K562 (cell line): ENCODE results near the gene KMT2D. TPM values are rescaled to one million over a fixed set of nuclear protein-coding genes. Genes with fewer than 3 reads are reported as not detected.

Experiments
- CREB3L1 ChIP-seq: fragments of 450-650 bp; IDR thresholded peaks from 2 replicates; pipeline ENCODE4 v1.6.1; 2014; ENCODE audit warnings: low read depth, mild to moderate bottlenecking, moderate library complexity, borderline replicate concordance
- CTBP1 ChIP-seq: fragments of 450-650 bp; IDR thresholded peaks from 2 replicates; pipeline ENCODE4 v1.6.1; 2016; ENCODE audit warnings: borderline replicate concordance
- FOSL1 ChIP-seq: fragments of 200-800 bp; sonication (Bioruptor generic); conservative IDR thresholded peaks from 2 replicates; pipeline ENCODE4 v1.6.1; 2016; ENCODE audit warnings: missing genetic modification characterization, missing compliant biosample characterization
- FOXJ3 ChIP-seq: sonication (generic); formaldehyde crosslinking; IDR thresholded peaks from 2 replicates; pipeline ENCODE4 v1.4.0; 2020; ENCODE audit warnings: mild to moderate bottlenecking, missing genetic modification reagents
- GTF2A2 ChIP-seq: IDR thresholded peaks from 2 replicates; pipeline ENCODE4 v1.6.1; 2016; ENCODE audit warnings: mild to moderate bottlenecking, missing genetic modification characterization, missing compliant biosample characterization
- JUN ChIP-seq, 2 experiments: sonication (generic) in 1 of 2; formaldehyde crosslinking in 1 of 2; IDR thresholded peaks; 2 replicates each; pipeline versions ENCODE4 v1.6.1 to v1.8.0; 2012 to 2022; ENCODE audit warnings: borderline replicate concordance in 2 of 2, mild to moderate bottlenecking in 2 of 2, improper control_type of control experiment in 1 of 2, low read depth in 1 of 2, low read length in 1 of 2, missing genetic modification reagents in 1 of 2
- LEF1 ChIP-seq: fragments of 450-650 bp; IDR thresholded peaks from 2 replicates; pipeline ENCODE4 v1.6.1; 2016; ENCODE audit warnings: mild to moderate bottlenecking
- MAZ ChIP-seq, 2 experiments: fragments of 450-650 bp in 1 of 2; sonication (generic) in 1 of 2; formaldehyde crosslinking; IDR thresholded peaks in 1 of 2; conservative IDR thresholded peaks in 1 of 2; 2 replicates each; pipeline versions ENCODE4 v1.4.0 to v1.5.0; 2020; ENCODE audit warnings: mild to moderate bottlenecking in 1 of 2, missing genetic modification reagents in 1 of 2
- NFATC3 ChIP-seq: fragments of 450-650 bp; IDR thresholded peaks from 2 replicates; pipeline ENCODE4 v1.6.1; 2017; ENCODE audit warnings: mild to moderate bottlenecking
- RBM22 ChIP-seq: fragments of 200-400 bp; formaldehyde crosslinking; IDR thresholded peaks from 2 replicates; pipeline ENCODE4 v1.6.1; 2018; ENCODE audit warnings: low read length, low read depth; ENCODE audit not compliant: poor library complexity, severe bottlenecking
- ZNF311 ChIP-seq: fragments of 250-450 bp; sonication (Bioruptor Pico); IDR thresholded peaks from 2 replicates; pipeline ENCODE4 v1.4.0; 2020; ENCODE audit warnings: mild to moderate bottlenecking, moderate library complexity
- ZNF584 ChIP-seq: fragments of 200-800 bp; sonication (Bioruptor generic); IDR thresholded peaks from 2 replicates; pipeline ENCODE4 v1.6.1; 2016; ENCODE audit warnings: low read depth, mild to moderate bottlenecking, missing genetic modification characterization, missing compliant biosample characterization
- polyA plus RNA-seq, 8 experiments: library from polyadenylated mRNA; depleted of rRNA in 4 of 8; stranded (reverse) in 5 of 8; unstranded in 3 of 8; fragments of >200 nt; fragmentation: Nextera tagmentation in 2 of 8; fragmentation: Illumina TruSeq in 1 of 8; extraction: Ambion mirVana in 2 of 8; extraction: Trizol in 1 of 8; gene quantifications; 2 replicates each; pipeline versions ENCODE4 v1.2.1 to v1.2.3, GENCODE V29; 2011 to 2014; ENCODE audit warnings: inconsistent platforms in 1 of 8, missing spikeins in 1 of 8
- total RNA-seq, 7 experiments: library from RNA; depleted of rRNA in 6 of 7; stranded (reverse); fragments of >200 nt in 6 of 7; fragmentation: Illumina TruSeq in 2 of 7; extraction: Trizol in 2 of 7; gene quantifications; 2 replicates each; pipeline versions ENCODE4 v1.2.1 to v1.2.3, GENCODE V29; 2011 to 2021; ENCODE audit warnings: low replicate concordance in 1 of 7
- TF ChIP-seq, protein P1 (sequence below): fragments of 250-450 bp; sonication (Bioruptor Pico); IDR thresholded peaks from 2 replicates; pipeline ENCODE4 v1.5.0; 2022; ENCODE audit warnings: mild to moderate bottlenecking
- TF ChIP-seq, protein P2 (sequence below): sonication (generic); formaldehyde crosslinking; IDR thresholded peaks from 2 replicates; pipeline ENCODE4 v1.8.0; 2022; ENCODE audit warnings: mild to moderate bottlenecking, missing genetic modification reagents
- TF ChIP-seq, protein P3 (sequence below): sonication (generic); formaldehyde crosslinking; IDR thresholded peaks from 2 replicates; pipeline ENCODE4 v1.8.1; 2023; ENCODE audit warnings: mild to moderate bottlenecking, missing genetic modification reagents
- TF ChIP-seq, protein P4 (sequence below), 2 experiments: IDR thresholded peaks; 2 replicates each; pipeline ENCODE4 v1.6.1; 2012; ENCODE audit warnings: improper control_type of control experiment in 2 of 2, low read depth in 2 of 2, low read length in 2 of 2, borderline replicate concordance in 1 of 2

KMT2D gene
- total and polyA plus RNA-seq, 9 of the 15 experiments (the other 6 are each of a cell fraction or from before 2014, with no cell fraction given) = 0.22 to 93.7 (median 13.7) TPM

DNA sequence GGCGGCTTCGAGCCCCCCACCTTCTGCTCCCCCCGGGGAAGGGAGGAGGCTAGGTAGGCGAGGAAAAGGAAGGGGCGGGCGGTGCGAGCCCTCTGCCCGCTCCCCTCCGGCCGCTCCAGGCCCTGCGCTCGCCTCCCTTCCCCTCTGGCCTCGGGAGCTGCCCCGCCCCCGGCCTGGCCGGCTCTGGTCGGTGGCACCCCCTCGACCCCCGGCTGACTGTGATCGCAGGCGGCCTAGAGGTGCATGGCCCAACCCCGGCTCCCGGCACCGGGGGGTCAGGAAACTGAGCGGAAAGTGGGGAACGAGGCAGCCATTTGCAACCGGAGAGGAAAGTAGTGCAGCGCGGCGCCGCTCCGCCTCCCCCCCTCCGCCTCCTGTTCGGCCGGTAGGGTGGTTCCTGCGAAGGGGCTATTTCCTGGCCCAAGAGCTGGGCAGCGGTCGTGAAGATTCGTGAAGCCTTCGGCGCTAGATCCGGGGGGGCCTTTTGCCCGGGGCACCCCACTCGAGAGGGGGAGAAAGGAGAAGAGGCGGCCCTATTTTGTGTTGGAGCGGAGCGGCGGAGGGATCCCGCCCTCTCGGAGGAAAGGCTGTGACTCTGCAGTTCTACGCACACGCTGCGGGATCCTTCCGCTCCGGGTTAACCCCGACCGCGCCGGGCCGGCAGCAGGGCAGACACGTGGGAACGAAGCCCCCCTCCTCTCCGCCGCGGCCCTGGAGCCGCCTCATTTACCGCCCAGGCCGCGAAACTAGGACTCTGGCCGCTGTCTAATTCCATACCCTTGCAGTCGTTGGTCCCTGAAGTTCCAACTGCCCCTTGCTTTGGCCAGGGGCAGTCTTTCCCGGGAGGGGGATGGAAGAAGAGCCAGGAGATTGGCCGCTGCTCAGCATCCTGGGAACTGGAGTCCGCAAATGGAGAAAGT, at the start of gene KMT2D (continued):
- no peak for TF ChIP-seq NFATC3
- TF ChIP-seq JUN (IDR thresholded peaks at IDR 0.05; ENCODE audit: borderline replicate concordance, low read depth, low read length) = peak; percentile 66; the same call in 1 of the 2 replicates
- no peak for TF ChIP-seq JUN (CRISPR knock-in tag; IDR thresholded peaks at IDR 0.05; ENCODE audit: borderline replicate concordance)
- TF ChIP-seq, protein P1, sequence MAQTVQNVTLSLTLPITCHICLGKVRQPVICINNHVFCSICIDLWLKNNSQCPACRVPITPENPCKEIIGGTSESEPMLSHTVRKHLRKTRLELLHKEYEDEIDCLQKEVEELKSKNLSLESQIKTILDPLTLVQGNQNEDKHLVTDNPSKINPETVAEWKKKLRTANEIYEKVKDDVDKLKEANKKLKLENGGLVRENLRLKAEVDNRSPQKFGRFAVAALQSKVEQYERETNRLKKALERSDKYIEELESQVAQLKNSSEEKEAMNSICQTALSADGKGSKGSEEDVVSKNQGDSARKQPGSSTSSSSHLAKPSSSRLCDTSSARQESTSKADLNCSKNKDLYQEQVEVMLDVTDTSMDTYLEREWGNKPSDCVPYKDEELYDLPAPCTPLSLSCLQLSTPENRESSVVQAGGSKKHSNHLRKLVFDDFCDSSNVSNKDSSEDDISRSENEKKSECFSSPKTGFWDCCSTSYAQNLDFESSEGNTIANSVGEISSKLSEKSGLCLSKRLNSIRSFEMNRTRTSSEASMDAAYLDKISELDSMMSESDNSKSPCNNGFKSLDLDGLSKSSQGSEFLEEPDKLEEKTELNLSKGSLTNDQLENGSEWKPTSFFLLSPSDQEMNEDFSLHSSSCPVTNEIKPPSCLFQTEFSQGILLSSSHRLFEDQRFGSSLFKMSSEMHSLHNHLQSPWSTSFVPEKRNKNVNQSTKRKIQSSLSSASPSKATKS (CRISPR knock-in tag) = no peak
- TF ChIP-seq MAZ (CRISPR knock-in tag; conservative IDR thresholded peaks at IDR 0.05 in 1 of 2, IDR thresholded peaks at IDR 0.05 in 1 of 2) = peak; percentile 98 to 99
- TF ChIP-seq, protein P2, sequence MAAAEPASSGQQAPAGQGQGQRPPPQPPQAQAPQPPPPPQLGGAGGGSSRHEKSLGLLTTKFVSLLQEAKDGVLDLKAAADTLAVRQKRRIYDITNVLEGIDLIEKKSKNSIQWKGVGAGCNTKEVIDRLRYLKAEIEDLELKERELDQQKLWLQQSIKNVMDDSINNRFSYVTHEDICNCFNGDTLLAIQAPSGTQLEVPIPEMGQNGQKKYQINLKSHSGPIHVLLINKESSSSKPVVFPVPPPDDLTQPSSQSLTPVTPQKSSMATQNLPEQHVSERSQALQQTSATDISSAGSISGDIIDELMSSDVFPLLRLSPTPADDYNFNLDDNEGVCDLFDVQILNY (CRISPR knock-in tag) = peak; percentile 86
- TF ChIP-seq ZNF311 = no peak
- TF ChIP-seq CREB3L1 = peak; percentile 93
- peak; percentile 76 for TF ChIP-seq LEF1
- TF ChIP-seq CTBP1 = peak; percentile 73
- TF ChIP-seq ZNF584 = peak; percentile 82; the same call in 1 of the 2 replicates
- TF ChIP-seq FOXJ3 (CRISPR knock-in tag) = no peak
- TF ChIP-seq, protein P3, sequence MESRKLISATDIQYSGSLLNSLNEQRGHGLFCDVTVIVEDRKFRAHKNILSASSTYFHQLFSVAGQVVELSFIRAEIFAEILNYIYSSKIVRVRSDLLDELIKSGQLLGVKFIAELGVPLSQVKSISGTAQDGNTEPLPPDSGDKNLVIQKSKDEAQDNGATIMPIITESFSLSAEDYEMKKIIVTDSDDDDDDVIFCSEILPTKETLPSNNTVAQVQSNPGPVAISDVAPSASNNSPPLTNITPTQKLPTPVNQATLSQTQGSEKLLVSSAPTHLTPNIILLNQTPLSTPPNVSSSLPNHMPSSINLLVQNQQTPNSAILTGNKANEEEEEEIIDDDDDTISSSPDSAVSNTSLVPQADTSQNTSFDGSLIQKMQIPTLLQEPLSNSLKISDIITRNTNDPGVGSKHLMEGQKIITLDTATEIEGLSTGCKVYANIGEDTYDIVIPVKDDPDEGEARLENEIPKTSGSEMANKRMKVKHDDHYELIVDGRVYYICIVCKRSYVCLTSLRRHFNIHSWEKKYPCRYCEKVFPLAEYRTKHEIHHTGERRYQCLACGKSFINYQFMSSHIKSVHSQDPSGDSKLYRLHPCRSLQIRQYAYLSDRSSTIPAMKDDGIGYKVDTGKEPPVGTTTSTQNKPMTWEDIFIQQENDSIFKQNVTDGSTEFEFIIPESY (CRISPR knock-in tag) = peak; percentile 62; the same call in 1 of the 2 replicates
- peak; percentile 60; the same call in 1 of the 2 replicates for TF ChIP-seq FOSL1 (tag)
- TF ChIP-seq, protein P4, sequence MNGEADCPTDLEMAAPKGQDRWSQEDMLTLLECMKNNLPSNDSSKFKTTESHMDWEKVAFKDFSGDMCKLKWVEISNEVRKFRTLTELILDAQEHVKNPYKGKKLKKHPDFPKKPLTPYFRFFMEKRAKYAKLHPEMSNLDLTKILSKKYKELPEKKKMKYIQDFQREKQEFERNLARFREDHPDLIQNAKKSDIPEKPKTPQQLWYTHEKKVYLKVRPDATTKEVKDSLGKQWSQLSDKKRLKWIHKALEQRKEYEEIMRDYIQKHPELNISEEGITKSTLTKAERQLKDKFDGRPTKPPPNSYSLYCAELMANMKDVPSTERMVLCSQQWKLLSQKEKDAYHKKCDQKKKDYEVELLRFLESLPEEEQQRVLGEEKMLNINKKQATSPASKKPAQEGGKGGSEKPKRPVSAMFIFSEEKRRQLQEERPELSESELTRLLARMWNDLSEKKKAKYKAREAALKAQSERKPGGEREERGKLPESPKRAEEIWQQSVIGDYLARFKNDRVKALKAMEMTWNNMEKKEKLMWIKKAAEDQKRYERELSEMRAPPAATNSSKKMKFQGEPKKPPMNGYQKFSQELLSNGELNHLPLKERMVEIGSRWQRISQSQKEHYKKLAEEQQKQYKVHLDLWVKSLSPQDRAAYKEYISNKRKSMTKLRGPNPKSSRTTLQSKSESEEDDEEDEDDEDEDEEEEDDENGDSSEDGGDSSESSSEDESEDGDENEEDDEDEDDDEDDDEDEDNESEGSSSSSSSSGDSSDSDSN (IDR thresholded peaks at IDR 0.05; ENCODE audit: borderline replicate concordance in 1 of 2, low read depth in 2 of 2, low read length in 2 of 2) = peak in 1 of 2 experiments; percentile 28; a peak in 1 of 4 replicates
- peak; percentile 82 for TF ChIP-seq RBM22
- TF ChIP-seq GTF2A2 (tag) = peak; percentile 71
